ENCODE data around the gene CD209. TPM values are rescaled to one million over a fixed set of nuclear protein-coding genes. Genes with fewer than 3 reads are reported as not detected.

The CD209 gene
- total RNA-seq, 1 experiment from 2014 or later: not detected

GRCh38 chr19:7729831-7730285 is 17.5 kb downstream of the CD209 start (continued):
- no peak for TF ChIP-seq EZH2phosphoT487 (IDR thresholded peaks at IDR 0.05; ENCODE audit: borderline replicate concordance)
- no peak for TF ChIP-seq EGR1 (IDR thresholded peaks at IDR 0.05; ENCODE audit: low read depth)
- no peak for TF ChIP-seq POLR2AphosphoS5 (IDR thresholded peaks at IDR 0.05; ENCODE audit: low read depth, low read length)
- TF ChIP-seq, protein P1, sequence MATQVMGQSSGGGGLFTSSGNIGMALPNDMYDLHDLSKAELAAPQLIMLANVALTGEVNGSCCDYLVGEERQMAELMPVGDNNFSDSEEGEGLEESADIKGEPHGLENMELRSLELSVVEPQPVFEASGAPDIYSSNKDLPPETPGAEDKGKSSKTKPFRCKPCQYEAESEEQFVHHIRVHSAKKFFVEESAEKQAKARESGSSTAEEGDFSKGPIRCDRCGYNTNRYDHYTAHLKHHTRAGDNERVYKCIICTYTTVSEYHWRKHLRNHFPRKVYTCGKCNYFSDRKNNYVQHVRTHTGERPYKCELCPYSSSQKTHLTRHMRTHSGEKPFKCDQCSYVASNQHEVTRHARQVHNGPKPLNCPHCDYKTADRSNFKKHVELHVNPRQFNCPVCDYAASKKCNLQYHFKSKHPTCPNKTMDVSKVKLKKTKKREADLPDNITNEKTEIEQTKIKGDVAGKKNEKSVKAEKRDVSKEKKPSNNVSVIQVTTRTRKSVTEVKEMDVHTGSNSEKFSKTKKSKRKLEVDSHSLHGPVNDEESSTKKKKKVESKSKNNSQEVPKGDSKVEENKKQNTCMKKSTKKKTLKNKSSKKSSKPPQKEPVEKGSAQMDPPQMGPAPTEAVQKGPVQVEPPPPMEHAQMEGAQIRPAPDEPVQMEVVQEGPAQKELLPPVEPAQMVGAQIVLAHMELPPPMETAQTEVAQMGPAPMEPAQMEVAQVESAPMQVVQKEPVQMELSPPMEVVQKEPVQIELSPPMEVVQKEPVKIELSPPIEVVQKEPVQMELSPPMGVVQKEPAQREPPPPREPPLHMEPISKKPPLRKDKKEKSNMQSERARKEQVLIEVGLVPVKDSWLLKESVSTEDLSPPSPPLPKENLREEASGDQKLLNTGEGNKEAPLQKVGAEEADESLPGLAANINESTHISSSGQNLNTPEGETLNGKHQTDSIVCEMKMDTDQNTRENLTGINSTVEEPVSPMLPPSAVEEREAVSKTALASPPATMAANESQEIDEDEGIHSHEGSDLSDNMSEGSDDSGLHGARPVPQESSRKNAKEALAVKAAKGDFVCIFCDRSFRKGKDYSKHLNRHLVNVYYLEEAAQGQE (IDR thresholded peaks at IDR 0.05; ENCODE audit: low read depth): no peak
- TF ChIP-seq MAX (IDR thresholded peaks at IDR 0.05): no peak
- no peak for TF ChIP-seq POLR2A (IDR thresholded peaks at IDR 0.05; ENCODE audit: borderline replicate concordance, extremely low read depth, insufficient read depth, insufficient read length)
- TF ChIP-seq FOSL1 (IDR thresholded peaks at IDR 0.05; ENCODE audit: low read depth): no peak
- TF ChIP-seq CBX3 (IDR thresholded peaks at IDR 0.05; ENCODE audit: low read depth): no peak

- H3K27me3 ChIP-seq (ENCODE audit: insufficient read depth, low read length): no peaks in the 10 kb centered on the region
These were observed 18.1 kb downstream of the CD209 start for GRCh38 chr19:7729211-7729610.

More at GRCh38 chr19:7729211-7729610, 18.1 kb downstream of the CD209 start:
- intact Hi-C loops (cut with micrococcal nuclease): no loop called here
- no peak for TF ChIP-seq EZH2phosphoT487 (IDR thresholded peaks at IDR 0.05; ENCODE audit: borderline replicate concordance)
- TF ChIP-seq EZH2 (IDR thresholded peaks at IDR 0.05): no peak
- TF ChIP-seq POLR2AphosphoS5 (IDR thresholded peaks at IDR 0.05; ENCODE audit: low read depth, low read length): no peak
- no peak for TF ChIP-seq SP1 (IDR thresholded peaks at IDR 0.05; ENCODE audit: low read depth)
- no peak for TF ChIP-seq MAX (IDR thresholded peaks at IDR 0.05)
- no peak for TF ChIP-seq ELF1 (IDR thresholded peaks at IDR 0.05; ENCODE audit: borderline replicate concordance, low read depth)
- no peak for TF ChIP-seq ZFX (IDR thresholded peaks at IDR 0.05)
- TF ChIP-seq ATF3 (IDR thresholded peaks at IDR 0.05): no peak
- no peak for TF ChIP-seq SRF (IDR thresholded peaks at IDR 0.05; ENCODE audit: low read depth)
- ChIA-PET POLR2A (no interaction called here), RAD21 (ENCODE audit: low non-redundant PET in 1 of 2, low total read pairs in 2 of 2, uncharacterized antibody in 2 of 2, unreplicated experiment in 2 of 2) (no interaction called here), CTCF (no interaction called here)
- no peaks in the 10 kb centered on the region for H3K4me1 ChIP-seq (ENCODE audit: control insufficient read depth in 1 of 2, insufficient read depth in 2 of 2, low read length in 2 of 2)
- no peaks in the 10 kb centered on the region for H3K9me2 ChIP-seq (ENCODE audit: insufficient read depth)
- H3K9me3 ChIP-seq (ENCODE audit: control insufficient read depth in 1 of 2, insufficient read depth in 1 of 2, low read depth in 1 of 2, low read length in 2 of 2): no peaks in the 10 kb centered on the region
- H3K36me3 ChIP-seq (ENCODE audit: control insufficient read depth in 1 of 2, insufficient read depth in 2 of 2, low read length in 2 of 2): no peaks in the 10 kb centered on the region
- H2AFZ ChIP-seq (ENCODE audit: low read depth, low read length, poor library complexity, severe bottlenecking): no peak overlapping the region
- ATAC-seq (no peak), DNase-seq (ENCODE audit: low read depth, low spot score) (no peak)
- no TSS peak for BruUV-seq (replicated peaks)
- H3K9ac ChIP-seq (ENCODE audit: low read length): no peak overlapping the region
- no peaks in the 10 kb centered on the region for H4K20me1 ChIP-seq (ENCODE audit: insufficient read depth)
- no peak overlapping the region for H3K27ac ChIP-seq (ENCODE audit: low read depth, low read length)
- H3K4me3 ChIP-seq (replicated peaks in 1 of 2; ENCODE audit: low read depth in 1 of 2, low read length in 2 of 2): no peak overlapping the region
- no peak overlapping the region for H3K4me2 ChIP-seq (ENCODE audit: low read length)
- no peaks in the 10 kb centered on the region for H3K79me2 ChIP-seq (ENCODE audit: insufficient read depth, low read length)

All from HCT116 (cell line).